Measurements from ENCODE around the gene FBXO15.

DNA sequence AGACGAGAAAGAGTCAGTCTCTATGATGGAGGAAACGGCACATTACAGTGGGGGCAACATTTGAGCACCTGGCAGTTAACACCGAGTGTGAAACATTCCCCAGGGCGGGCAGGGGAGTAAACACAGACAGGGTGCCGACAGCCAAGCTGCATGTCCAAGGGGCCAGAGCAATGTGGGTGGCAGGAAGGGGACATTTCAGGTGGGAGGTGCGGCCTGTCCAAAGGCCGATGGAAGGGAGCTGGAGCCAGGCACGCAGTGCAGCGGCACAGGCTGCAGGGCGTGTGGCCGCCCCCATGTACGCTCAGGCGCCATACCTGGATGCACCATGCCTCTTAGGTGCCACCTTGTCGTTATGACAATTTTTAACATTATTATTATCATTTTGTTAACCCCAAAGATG lies 43.9 kb upstream of the FBXO15 start:
- TF ChIP-seq, protein P1, sequence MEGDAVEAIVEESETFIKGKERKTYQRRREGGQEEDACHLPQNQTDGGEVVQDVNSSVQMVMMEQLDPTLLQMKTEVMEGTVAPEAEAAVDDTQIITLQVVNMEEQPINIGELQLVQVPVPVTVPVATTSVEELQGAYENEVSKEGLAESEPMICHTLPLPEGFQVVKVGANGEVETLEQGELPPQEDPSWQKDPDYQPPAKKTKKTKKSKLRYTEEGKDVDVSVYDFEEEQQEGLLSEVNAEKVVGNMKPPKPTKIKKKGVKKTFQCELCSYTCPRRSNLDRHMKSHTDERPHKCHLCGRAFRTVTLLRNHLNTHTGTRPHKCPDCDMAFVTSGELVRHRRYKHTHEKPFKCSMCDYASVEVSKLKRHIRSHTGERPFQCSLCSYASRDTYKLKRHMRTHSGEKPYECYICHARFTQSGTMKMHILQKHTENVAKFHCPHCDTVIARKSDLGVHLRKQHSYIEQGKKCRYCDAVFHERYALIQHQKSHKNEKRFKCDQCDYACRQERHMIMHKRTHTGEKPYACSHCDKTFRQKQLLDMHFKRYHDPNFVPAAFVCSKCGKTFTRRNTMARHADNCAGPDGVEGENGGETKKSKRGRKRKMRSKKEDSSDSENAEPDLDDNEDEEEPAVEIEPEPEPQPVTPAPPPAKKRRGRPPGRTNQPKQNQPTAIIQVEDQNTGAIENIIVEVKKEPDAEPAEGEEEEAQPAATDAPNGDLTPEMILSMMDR (IDR thresholded peaks at IDR 0.05), result no peak
- no peak for TF ChIP-seq POLR2A (IDR thresholded peaks at IDR 0.05)
